Measurements from ENCODE around the gene SPDYE16.
A peak's percentile ranks its signal among the peaks of the same experiment; 100 is the strongest.
"Not testable (repeated sequence)": the region's sequence is repeated elsewhere in the genome, so short reads cannot be mapped to it uniquely, and the experiment has no call there.

SPDYE16 gene

DNA sequence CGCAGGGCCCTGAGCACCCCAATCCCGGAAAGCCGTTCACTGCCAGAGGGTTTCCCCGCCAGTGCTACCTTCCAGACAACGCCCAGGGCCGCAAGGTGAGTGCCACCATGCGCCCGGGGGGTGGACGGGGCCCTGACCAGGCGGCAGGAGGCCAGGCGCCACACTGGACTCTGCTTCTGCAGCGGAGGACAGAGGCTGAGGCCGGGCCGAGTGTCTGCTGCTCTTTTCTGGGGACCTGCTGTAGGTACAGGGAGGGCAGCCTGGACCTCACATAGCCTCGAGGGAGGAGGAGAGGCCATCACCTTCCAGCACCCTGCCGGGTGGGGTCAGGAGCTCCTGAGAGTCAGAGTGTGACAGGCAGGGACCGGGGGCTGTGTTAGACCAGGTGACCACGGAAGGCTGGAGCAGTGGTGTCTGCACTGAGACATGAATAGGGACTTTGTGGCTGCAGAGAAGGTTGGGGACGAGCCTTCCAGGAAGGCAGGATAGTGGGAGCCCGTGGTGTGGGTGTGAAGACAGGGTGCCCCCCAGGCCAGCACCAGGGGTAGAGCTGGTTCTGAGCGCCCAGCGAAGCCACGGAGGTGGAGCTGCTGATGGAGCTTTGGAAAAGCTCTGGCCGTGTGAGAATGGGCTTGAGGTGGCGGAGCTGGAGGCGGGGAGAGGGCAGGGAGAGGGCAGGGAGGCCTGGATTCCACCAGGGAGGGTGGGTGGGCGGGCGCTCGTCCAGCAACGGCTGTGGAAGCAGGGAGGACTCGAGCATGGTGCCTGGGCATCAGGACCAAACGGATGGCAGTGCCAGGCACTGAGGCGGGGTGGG lies 38.5 kb downstream of the SPDYE16 start:
- ATAC-seq, DNase-seq: not testable (repeated sequence)

DNA sequence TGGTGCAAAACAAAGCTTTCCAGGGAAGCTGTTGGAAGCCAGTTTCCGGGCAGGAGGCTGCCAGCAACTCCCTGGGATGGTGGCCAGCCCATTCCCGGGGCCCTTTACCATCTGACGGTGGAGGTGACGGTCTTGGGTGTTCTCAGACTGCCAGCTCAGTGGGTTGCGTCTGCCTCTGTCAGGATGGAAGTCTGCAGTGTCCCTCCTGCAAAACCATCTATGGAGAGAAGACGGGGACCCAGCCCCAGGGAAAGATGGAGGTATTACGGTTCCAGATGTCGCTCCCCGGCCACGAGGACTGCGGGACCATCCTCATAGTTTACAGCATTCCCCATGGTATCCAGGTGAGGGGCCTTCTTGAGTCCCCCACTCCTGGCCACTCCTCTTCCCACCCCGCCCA lies 39.9 kb downstream of the SPDYE16 start:
- DNase-seq = not testable (repeated sequence)

DNA sequence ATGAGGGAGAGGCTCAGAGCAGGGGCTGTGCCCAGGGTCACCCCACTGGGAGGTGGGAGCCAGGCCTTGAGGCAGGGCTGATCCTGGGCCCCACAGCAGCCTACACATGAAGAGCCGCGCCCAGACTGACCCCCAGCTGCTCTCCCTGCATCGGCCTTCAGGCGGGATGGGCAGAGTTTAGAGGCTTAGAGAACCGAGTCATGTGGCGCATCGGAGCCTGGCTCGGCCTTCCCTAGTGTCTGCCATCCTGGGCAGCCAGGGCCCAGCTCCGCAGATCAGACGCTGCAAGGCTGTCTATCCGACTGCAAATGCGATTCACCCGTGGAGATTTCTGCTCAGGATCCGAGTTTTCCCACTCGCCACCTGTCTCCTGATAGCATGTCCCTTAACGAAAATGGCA lies 40.3 kb downstream of the SPDYE16 start:
- not testable (repeated sequence) for DNase-seq, ATAC-seq

More for the DNA sequence above, 39.9 kb downstream of the SPDYE16 start:
- ATAC-seq = not testable (repeated sequence)

DNA sequence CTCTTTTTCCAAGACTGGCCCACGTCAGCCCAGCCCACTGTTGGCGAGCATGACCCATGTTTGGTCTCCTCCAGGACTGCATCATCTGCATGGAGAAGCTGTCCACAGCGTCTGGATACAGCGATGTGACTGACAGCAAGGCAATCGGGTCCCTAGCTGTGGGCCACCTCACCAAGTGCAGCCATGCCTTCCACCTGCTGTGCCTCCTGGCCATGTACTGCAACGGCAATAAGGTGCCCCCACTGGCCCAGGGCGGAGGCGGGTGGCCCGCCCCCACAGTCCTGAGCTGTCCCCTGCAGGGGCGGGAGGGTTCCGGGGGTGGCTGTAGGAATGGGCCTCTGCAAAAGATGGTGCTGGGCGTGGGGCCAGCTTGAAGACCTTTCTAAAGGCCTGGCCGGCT lies 40.9 kb downstream of the SPDYE16 start:
- not testable (repeated sequence) for ATAC-seq, DNase-seq

DNA sequence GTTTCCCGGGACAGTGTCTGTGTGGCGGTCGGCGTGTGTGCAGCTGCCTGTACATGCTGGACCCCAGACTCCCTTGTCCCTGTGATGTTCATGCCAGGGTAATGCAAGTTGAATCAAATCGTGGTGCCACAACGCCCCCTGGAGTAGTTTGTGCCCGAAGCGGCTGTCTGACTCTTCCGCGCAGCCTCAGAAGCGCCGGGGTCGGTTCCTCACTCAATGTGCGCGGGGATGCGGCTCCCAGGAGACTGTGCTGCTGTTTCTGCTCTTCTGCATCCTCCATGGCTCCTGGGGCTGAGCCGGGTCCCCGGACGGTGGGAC lies 43.2 kb downstream of the SPDYE16 start:
- DNase-seq = not testable (repeated sequence)
- ATAC-seq = peak; percentile 33

DNA sequence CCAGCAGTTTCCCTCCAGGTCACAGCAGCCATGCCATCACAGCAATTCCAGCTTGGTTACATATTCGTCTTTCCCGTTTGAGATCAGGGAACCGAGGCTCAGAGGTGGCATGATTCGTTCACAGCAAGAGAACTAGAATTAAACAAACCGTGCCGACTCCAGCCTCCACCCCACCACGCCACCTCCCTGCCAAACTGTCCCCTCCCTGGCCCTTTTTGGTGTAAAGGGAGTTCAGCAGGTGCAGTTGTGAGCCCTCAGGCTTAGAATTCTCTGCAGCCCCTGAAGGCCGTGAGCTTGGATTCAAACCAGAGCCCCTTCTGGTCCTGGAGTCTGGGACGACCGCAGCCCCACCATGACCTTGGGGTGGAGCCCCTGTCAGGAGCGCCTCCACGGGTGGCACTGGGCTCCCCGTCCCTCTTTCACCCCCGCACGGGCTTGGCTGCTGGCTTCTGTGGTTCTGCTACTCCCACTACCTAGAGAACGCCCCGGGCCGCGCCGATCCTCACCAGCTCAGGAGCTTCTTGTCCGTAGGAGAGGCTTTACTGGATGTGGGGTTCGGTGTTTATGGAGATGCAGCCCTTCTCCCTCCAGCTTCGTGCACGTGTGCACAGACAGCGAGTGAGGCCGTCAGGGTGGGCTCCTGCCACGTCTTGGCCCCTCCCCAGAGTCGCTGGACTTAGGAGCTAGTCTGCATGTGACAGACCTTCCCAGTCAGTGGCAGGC lies 43.7 kb downstream of the SPDYE16 start:
- ATAC-seq = not testable (repeated sequence)

DNA sequence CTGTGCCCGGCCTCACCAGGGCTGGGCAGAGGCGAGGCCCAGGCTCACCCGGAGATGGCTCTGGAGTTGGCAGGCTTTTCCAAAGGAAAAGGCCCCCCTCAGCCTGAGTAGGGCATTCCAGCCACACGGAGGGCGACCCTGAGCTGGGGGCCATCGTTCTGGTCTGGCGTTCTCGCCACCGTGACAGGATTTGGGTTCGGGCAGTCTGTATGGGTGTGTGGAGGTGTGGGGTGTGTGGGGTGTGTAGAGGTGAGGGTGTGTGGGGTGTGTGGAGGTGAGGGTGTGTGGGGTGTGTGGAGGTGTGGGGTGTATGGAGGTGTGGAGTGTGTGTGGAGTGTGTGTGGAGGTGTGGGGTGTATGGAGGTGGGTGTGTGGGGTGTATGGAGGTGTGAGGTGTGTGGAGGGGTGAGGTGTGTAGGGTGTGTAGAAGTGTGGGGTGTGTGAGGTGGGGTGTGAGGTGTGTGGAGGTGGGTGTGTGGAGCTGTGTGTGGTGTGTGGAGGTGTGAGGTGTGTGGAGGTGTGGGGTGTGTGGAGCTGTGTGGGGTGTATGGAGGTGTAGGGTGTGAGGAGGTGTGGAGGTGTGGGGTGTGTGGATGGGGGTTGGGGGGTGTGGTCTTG lies 44.4 kb downstream of the SPDYE16 start:
- not testable (repeated sequence) for DNase-seq, ATAC-seq

More for the DNA sequence above, 43.7 kb downstream of the SPDYE16 start:
- DNase-seq = not testable (repeated sequence)

DNA sequence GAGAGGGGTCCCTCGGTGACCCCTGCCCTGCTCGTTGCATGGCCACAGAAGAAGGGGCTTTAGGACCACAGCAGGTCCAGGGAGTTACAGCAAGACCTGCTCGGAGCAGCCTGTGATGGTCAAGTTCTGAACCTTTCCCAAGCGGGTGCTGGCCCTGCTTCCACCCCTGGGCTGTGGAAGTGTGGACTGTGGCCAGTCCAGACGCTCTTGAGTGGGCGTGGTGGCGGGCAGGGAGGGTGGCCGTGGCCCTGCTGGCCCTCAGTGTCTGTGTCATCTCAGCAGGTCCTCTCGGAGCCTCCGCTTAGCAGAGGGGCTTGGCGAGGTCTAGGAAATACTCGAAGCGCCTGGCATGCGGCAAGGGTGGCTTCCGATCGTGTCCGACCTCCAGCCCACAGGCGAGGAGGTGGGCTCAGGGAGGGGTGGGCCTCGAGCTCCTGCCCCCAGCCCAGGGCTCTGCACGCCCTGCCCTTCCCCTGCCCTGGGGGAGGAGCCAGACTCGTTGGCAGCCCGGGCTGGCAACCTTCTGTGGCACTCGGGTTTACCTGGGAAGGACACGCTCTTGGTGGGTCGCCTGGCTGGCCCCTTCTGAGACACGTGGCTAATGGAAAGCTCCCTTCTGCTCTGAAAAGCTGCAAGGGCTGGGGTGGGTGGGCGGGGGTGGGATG lies 45.0 kb downstream of the SPDYE16 start:
- not testable (repeated sequence) for DNase-seq, ATAC-seq

DNA sequence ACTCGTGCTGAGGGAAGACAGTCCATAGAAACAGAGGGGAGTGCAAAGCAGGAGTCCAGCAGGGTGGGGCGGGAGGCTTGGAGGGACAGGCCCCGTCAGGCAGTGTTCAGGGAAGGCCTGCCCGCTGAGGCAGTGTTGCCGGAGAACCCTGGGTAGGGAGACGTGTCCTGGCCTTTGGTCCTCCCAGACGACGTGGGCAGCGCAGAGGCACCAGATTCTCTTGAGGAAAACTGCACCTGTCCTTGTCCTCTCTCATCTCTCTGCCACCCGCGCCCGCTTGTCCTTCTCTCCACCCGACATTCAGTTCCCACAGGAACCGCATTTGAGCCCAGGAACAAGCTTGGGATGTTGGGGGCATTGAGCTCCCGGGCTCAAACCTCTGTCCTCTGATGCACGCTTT lies 47.4 kb downstream of the SPDYE16 start:
- DNase-seq, ATAC-seq: not testable (repeated sequence)

DNA sequence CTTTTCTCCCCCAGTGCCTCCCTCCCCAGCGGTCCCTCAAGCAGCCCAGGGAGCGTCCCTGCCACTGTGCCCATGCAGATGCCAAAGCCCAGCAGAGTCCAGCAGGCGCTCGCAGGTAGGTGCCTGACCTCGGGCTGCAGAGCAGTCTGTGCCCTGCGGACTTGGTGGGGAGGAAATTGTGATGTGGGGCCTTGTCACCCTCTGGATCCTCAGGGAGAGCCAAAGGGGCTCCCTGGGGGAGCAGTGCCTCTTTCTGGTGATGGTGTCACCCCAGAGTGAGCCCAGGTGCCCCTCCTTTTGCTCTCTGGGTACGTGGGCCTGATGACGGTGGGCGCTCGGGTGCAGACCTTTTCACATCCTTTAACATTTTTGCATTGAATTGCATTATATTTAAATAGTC lies 51.0 kb downstream of the SPDYE16 start:
- not testable (repeated sequence) for ATAC-seq

DNA sequence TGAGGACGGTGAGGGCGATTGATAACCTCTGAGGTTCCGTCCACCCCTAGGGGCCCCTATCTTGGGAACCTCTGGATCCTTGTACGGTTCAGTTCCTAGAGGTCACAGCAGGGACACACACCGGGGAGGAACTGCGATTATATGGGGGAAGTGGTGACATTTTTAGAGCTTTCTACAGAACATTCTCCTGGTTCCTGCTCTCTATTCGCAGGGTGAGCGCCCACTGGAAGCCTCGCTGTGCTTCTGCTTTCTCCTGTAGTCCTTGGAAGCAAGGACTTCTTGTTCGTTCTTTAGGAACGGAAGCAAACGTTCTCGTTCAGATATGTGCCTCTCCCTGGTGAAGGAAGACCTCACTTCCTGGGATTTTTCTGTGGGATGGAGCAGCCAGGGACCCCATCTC lies 55.1 kb downstream of the SPDYE16 start:
- ATAC-seq, DNase-seq: not testable (repeated sequence)

More for the DNA sequence above, 51.0 kb downstream of the SPDYE16 start:
- not testable (repeated sequence) for DNase-seq

DNA sequence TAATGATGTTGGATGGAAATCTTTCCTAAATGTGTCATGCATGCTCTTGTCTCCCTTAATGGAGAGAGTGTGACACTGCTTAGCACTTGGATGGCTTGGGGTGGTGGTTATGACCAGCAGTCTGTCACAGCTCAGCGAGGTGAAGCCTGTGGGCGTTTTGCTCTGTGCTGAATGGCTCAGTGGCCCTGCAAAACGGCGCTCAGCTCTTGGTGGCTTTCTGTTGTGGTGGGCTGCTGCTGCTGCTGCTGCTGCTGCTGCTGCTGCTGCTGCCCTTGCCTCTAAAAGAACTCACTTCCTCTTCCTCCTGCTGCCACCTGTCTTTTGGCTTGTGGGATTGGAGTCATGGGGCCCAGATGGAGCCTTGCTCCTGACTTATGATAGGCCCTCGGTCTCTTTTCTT lies 56.5 kb downstream of the SPDYE16 start:
- DNase-seq = peak; percentile 41
- ATAC-seq = peak; percentile 99

DNA sequence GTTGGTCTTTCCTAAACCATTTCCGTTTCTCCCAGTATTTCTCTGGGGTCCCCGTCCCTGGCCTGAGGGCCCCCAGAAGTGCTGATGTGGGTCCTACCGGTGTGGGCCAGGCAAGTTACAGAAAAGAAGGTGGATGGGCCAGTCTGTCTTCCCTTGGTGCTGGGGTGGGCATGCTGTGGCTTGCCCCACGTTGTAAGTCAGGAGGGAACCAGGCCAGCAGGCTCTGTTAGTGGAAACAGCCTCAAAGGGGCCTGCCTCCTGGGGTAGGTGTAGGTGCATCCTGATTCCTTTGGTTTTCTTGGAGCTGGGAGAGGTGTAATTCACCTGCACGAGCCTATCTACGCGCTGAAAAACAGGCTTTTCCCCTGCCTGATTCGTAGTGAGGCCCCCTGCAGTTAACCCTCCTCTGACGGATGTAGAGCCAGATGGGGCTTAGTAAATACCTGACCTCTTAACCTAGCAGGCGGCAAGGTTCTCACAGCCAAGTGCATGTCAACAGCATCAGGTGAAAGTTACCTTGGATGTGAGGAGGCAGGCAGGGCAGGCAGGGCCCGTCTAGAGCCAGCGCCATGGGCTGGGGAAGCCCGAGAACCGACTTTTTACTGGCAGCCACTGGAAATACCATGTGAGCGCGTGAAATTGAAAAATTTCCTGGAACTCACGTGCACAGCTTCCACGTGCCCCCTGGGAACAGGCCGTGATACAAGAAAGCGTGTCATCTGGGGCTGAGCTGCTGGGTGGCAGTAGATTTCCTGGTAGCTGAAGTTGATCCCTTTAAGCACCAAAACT lies 57.1 kb downstream of the SPDYE16 start:
- peak; percentile 11 for ATAC-seq
- DNase-seq = not testable (repeated sequence)

DNA sequence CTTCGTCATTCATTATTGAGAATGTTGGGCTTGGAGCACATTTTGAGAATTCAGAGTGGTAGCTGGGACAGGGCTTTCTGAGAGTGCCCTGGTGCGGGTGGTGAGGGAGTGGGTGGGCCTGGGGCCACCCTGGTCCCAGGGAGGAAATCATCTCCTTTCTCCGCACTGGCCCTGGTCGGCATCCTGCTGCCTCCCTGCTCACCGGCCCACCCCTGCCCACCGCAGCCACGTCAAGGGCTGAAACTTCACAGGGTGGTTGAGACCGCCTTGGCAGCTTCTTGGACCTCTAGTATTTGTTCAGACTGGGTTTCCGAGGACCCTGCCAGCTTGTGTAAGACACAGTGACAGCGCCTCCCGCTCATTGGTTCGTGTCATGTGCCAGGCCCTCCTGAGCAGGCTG lies 58.6 kb downstream of the SPDYE16 start:
- not testable (repeated sequence) for ATAC-seq

DNA sequence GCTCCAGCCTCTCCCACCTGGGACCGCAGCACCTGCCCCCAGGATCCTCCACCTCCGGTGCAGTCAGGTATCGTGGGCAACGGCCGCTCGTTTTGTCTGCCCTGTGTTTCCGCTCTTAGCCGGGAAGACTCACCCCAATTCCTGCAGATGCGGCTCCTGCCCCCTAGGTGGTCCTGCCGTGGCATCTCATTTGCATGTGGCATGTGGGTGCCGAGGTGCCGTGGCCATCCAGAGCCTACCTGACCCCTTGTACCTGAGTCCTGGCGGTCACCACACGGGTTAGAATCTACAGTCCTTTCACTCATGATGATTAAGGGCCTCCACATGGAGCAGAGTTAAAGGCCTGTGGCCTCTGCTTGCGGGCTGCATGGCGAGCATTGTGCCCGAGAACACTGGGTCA lies 60.0 kb downstream of the SPDYE16 start:
- not testable (repeated sequence) for ATAC-seq, DNase-seq

More for the DNA sequence above, 58.6 kb downstream of the SPDYE16 start:
- DNase-seq = not testable (repeated sequence)

DNA sequence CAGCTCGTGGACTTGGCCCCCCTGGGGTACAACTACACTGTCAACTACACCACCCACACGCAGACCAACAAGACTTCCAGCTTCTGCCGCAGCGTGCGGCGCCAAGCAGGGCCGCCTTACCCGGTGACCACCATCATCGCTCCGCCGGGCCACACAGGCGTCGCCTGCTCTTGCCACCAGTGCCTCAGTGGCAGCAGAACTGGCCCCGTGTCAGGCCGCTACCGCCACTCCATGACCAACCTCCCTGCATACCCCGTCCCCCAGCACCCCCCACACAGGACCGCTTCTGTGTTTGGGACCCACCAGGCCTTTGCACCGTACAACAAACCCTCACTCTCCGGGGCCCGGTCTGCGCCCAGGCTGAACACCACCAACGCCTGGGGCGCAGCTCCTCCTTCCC lies 60.4 kb downstream of the SPDYE16 start:
- ATAC-seq, DNase-seq: not testable (repeated sequence)
